A673 (cell line): ENCODE measurements around the gene GRXCR2. TPM values are rescaled to one million over a fixed set of nuclear protein-coding genes. Genes with fewer than 3 reads are reported as not detected.
"Not testable (repeated sequence)": the region's sequence is repeated elsewhere in the genome, so short reads cannot be mapped to it uniquely, and the experiment has no call there.

Experiments used
- BruUV-seq: library from RNA; stranded (reverse); fragments of 400-500 nt; replicated peaks from 2 replicates; lab custom pipeline; 2021; lab: Mats Ljungman, UMichigan
- CTCF ChIA-PET: fragments of 300-600 bp; sonication (Branson Sonifier 250); formaldehyde crosslinking; loops from one replicate; lab custom pipeline; 2022; ENCODE audit warnings: antibody characterized with exemption; lab: Charles Lee
- POLR2A ChIA-PET: fragments of 300-600 bp; sonication (Branson Sonifier 250); formaldehyde crosslinking; loops from one replicate; lab custom pipeline; 2022; ENCODE audit warnings: antibody characterized with exemption; ENCODE audit not compliant: low non-redundant PET; lab: Charles Lee
- DNase-seq: peaks from one replicate; pipeline ENCODE4 v3.0.0-alpha.2; 2015; ENCODE audit warnings: low spot score
- H3K27ac ChIP-seq: fragments of 200-600 bp; sonication (generic); 2 replicates; pipeline ENCODE4 v1.5.1; 2016; ENCODE audit warnings: mixed run types, low read depth, mild to moderate bottlenecking, mixed read lengths, antibody characterized with exemption, low read length; ENCODE audit not compliant: poor library complexity, severe bottlenecking
- H3K27me3 ChIP-seq: fragments of 200-600 bp; sonication (generic); replicated peaks from 2 replicates; pipeline ENCODE4 v1.6.1; 2017; ENCODE audit warnings: mixed run types, low read depth, mild to moderate bottlenecking, mixed read lengths, antibody characterized with exemption, low read length; ENCODE audit not compliant: insufficient read depth, poor library complexity
- H3K36me3 ChIP-seq: fragments of 200-600 bp; sonication (generic); 2 replicates; pipeline ENCODE4 v1.6.1; 2016; ENCODE audit warnings: mixed run types, mild to moderate bottlenecking, mixed read lengths, antibody characterized with exemption, low read length; ENCODE audit not compliant: insufficient read depth, poor library complexity, severe bottlenecking
- H3K4me1 ChIP-seq: fragments of 200-600 bp; sonication (generic); 2 replicates; pipeline ENCODE4 v1.6.1; 2017; ENCODE audit warnings: mixed run types, mild to moderate bottlenecking, mixed read lengths, antibody characterized with exemption, low read length; ENCODE audit not compliant: insufficient read depth, poor library complexity, severe bottlenecking
- H3K4me3 ChIP-seq: fragments of 200-600 bp; sonication (generic); 2 replicates; pipeline ENCODE4 v1.5.1; 2016; ENCODE audit warnings: low read depth, mixed run types, mild to moderate bottlenecking, mixed read lengths, low read length; ENCODE audit not compliant: poor library complexity, severe bottlenecking
- H3K9me3 ChIP-seq: fragments of 200-600 bp; sonication (generic); 2 replicates; pipeline ENCODE4 v1.6.1; 2016; ENCODE audit warnings: mixed run types, low read depth, mild to moderate bottlenecking, mixed read lengths, antibody characterized with exemption, low read length; ENCODE audit not compliant: poor library complexity, severe bottlenecking
- CTCF ChIP-seq: fragments of 300-800, 200-600 bp; sonication (generic); conservative IDR thresholded peaks from 2 replicates; pipeline ENCODE4 v1.5.1; 2017; ENCODE audit warnings: low read depth, mild to moderate bottlenecking, antibody characterized with exemption, low read length, moderate library complexity, mixed read lengths
- EZH2 ChIP-seq: fragments of 200-600 bp; sonication (generic); IDR thresholded peaks from 2 replicates; pipeline ENCODE4 v1.6.1; 2017; ENCODE audit warnings: borderline replicate concordance, low read depth, mild to moderate bottlenecking, mixed read lengths, antibody characterized with exemption, low read length; ENCODE audit not compliant: poor library complexity, severe bottlenecking
- intact Hi-C: fragments of 100-400 bp; cut with micrococcal nuclease; formaldehyde crosslinking; loops from one replicate; pipeline ENCODE4 v1.10.0; 2022; ENCODE audit not compliant: unreplicated experiment
- total RNA-seq: library from RNA; stranded (reverse); gene quantifications from 2 replicates; pipeline ENCODE4 v1.2.3, GENCODE V29; 2021

The GRXCR2 gene
- total RNA-seq, 1 experiment from 2014 or later = not detected

DNA sequence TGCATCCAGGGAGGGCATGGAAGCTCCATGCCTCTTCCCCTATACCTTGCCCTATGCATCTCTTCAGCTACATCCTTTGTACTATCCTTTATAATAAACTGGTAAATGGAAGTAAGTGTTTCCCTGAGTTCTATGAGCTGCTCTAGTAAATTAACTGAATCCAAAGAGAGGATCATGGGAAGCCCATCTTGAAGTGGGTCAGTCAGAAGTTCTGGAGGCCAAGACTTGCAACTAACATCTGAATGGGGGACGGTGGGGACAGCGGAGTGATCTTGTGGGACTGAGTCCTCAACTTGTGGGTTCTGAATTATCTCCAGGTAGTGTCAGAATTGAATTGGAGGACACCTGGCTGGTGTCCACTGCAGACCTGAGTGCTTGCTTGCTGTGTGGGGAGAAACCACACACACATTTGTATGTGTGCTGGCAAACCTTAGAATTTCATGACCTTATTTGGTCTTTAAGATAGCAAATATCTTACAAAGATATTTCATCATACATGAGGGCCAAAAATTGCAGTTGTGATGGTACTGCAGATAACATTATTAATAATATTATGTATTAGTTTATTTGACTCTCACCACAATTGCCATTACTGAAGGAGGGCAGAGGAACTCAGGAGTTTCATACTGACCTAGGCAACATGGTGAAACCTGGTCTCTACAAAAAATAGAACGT lies 32.2 kb downstream of the GRXCR2 start:
- H3K4me1 ChIP-seq = peaks cover under 1% of the 10 kb centered on the region
- no peak overlapping the region for H3K4me3 ChIP-seq
- H3K27me3 ChIP-seq = no peaks in the 10 kb centered on the region
- BruUV-seq = no TSS peak
- H3K27ac ChIP-seq = no peak overlapping the region
- intact Hi-C loops = no loop called here
- DNase-seq = no peak
- H3K9me3 ChIP-seq = no peaks in the 10 kb centered on the region
- no peaks in the 10 kb centered on the region for H3K36me3 ChIP-seq
- POLR2A ChIA-PET = no interaction called here
- TF ChIP-seq CTCF (no peak), EZH2 (no peak)
- CTCF ChIA-PET = no interaction called here

- DNase-seq = no peak
- POLR2A ChIA-PET = no interaction called here
- intact Hi-C loops = no loop called here
- H3K9me3 ChIP-seq = no peaks in the 10 kb centered on the region
- peaks cover 3% of the 10 kb centered on the region for H3K4me1 ChIP-seq
- no TSS peak for BruUV-seq
- no peaks in the 10 kb centered on the region for H3K36me3 ChIP-seq
- CTCF ChIA-PET = no interaction called here
- H3K4me3 ChIP-seq = no peak overlapping the region
- no peaks in the 10 kb centered on the region for H3K27me3 ChIP-seq
- TF ChIP-seq EZH2 (no peak), CTCF (no peak)
- H3K27ac ChIP-seq = no peak overlapping the region
Measured at GRCh38 chr5:145838276-145838675, 34.5 kb downstream of the GRXCR2 start.

DNA sequence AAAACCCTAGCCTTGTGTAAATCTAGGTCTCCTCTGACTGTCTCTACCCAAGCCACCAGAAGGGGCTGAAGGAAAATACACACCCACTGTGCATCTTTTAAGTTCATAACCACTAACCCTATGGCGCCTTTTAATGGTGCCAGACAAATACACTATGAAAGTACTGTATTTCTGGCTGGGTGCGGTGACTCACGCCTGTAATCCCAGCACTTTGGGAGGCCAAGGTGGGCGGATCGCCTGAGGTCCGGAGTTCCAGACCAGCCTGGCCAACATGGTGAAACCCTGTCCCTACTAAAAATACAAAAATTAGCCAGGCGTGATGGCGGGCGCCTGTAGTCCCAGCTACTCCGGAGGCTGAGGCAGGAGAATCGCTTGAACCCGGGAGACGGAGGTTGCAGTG lies 36.6 kb downstream of the GRXCR2 start:
- H3K9me3 ChIP-seq, H3K27ac ChIP-seq, H3K36me3 ChIP-seq, DNase-seq, POLR2A ChIA-PET, BruUV-seq, H3K4me3 ChIP-seq, H3K27me3 ChIP-seq, CTCF ChIA-PET, intact Hi-C loops: not testable (repeated sequence)
- peaks cover 15% of the 10 kb centered on the region for H3K4me1 ChIP-seq

DNA sequence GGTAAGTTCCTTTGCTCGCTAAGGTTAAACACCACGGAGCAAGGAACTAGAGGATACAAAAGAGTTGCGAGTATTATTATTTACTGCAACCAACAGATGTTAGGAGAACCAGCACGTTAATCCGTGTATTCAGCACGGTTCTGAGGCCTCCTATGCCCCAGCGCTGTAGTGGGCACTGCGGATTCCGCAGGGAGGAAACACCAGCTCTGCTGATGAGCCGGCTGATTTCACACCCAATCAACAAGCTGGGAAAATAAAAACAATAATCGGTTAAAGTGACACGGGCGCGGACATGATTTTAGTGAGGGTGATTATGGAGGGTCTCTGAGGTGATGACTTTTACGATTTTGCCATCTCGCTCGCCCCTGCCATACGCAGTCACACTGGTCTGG lies 37.0 kb downstream of the GRXCR2 start:
- POLR2A ChIA-PET = no interaction called here
- peak overlapping the region; percentile 77 for H3K27ac ChIP-seq
- no peak for DNase-seq
- peaks cover 19% of the 10 kb centered on the region for H3K4me1 ChIP-seq
- H3K36me3 ChIP-seq = no peaks in the 10 kb centered on the region
- TF ChIP-seq EZH2 (no peak), CTCF (no peak)
- CTCF ChIA-PET = no interaction called here
- intact Hi-C loops = loop anchor here (2.0 kb wide), 1 partner anchor 213 kb away; no protein-coding TSS in a partner anchor
- no peaks in the 10 kb centered on the region for H3K9me3 ChIP-seq
- no peaks in the 10 kb centered on the region for H3K27me3 ChIP-seq
- peak overlapping the region; percentile 66 for H3K4me3 ChIP-seq
- no TSS peak for BruUV-seq
